ENCODE data around the gene AUNIP.
A peak's percentile ranks its signal among the peaks of the same experiment; 100 is the strongest.

Gene AUNIP

DNA sequence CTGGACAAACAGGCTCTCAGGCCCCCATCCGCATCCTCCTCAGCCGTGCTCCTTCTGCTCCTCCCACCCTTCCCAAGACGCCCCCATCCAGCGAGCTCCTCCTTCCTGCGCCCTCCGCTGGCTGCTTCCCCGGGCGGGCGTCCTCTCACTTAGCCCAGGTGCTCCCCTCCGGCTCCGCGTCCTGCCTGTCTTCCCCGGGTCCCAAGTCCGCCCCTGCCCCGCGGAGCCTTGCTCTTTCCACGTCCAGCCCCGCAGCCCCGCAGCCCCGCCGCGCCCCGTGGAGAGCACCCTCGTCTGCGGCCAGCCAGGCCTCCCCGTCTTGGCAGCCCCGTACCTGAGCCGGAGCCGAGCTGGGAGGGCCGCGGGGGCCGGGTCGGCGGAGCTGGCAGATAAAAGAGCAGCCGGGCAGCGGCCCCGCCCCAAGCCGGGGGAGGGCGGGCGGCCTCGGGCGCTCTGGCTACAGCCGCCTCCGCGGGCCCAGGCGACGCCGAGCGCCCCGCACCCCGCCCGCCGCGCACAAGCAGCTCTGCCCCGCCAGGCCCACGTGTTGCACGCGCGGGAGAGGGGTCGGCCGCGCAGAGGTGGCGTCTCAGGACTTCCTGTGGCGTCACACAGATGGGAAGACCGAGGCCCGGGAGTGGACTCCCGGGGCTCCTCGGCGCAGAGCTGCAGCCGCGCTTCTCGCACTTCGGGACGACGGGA, 16.0 kb upstream of the AUNIP start, which contains the start of gene PAQR7:
TSS of gene PAQR7 (minus strand) at position 555 of the 702 bp plus-strand sequence. CDS start 11,869 bp downstream, outside the sequence.
- peak within 1 kb of the TSS; percentile 80 for H2AK5ac ChIP-seq (ENCODE audit: low read length)
- peak within 1 kb of the TSS; percentile 63 for H4K12ac ChIP-seq (ENCODE audit: low read depth, low read length)
- H2BK12ac ChIP-seq (ENCODE audit: low read length), result peak within 1 kb of the TSS; percentile 85
- H3K14ac ChIP-seq (ENCODE audit: low read length), result peak within 1 kb of the TSS; percentile 84
- peaks cover 29% of the 10 kb centered on the region for H3K79me1 ChIP-seq (ENCODE audit: low read length)
- peak within 1 kb of the TSS; percentile 78 for H3K4me2 ChIP-seq (ENCODE audit: low read length)
- no peaks in the 10 kb centered on the region for H3K27me3 ChIP-seq (ENCODE audit: insufficient read depth, low read length)
- peak within 1 kb of the TSS; percentile 83 for H2AFZ ChIP-seq (ENCODE audit: insufficient read depth, low read length, poor library complexity)
- peaks cover 12% of the 10 kb centered on the region for H3K79me2 ChIP-seq (ENCODE audit: control insufficient read depth, insufficient read depth, low read length, poor library complexity)
- H3K4me1 ChIP-seq (ENCODE audit: control insufficient read depth in 1 of 2, insufficient read depth in 2 of 2, low read length in 2 of 2), result peaks cover 27 to 42% of the 10 kb centered on the region in 2 experiments
- H3K18ac ChIP-seq (ENCODE audit: low read length), result peak within 1 kb of the TSS; percentile 82
- H4K91ac ChIP-seq (ENCODE audit: low read depth, low read length), result peak within 1 kb of the TSS; percentile 87
- no peak within 1 kb of the TSS for H3K23ac ChIP-seq (ENCODE audit: low read length)
- H3K9me3 ChIP-seq (ENCODE audit: insufficient read depth, low read depth, low read length), result no peaks in the 10 kb centered on the region
- H2BK120ac ChIP-seq (ENCODE audit: insufficient read depth, low read length, poor library complexity), result peak within 1 kb of the TSS; percentile 81
- H3K4ac ChIP-seq (ENCODE audit: low read depth, low read length), result peak within 1 kb of the TSS; percentile 63
- no CpG with 5 or more reads among the region's 75 CpGs for WGBS (ENCODE audit: extremely low coverage, insufficient coverage, insufficient read length)
- H3K36me3 ChIP-seq (ENCODE audit: control insufficient read depth in 1 of 2, insufficient read depth in 2 of 2, low read length in 2 of 2), result peaks cover 1 to 3% of the 10 kb centered on the region in 2 experiments
- peak within 1 kb of the TSS; percentile 90 for H3K27ac ChIP-seq (ENCODE audit: low read depth, low read length)
- DNase-seq, result peak; percentile 49 to 75
- H2BK5ac ChIP-seq (ENCODE audit: low read depth, low read length, poor library complexity), result peak within 1 kb of the TSS; percentile 58
- H3K9ac ChIP-seq (ENCODE audit: low read length), result peak within 1 kb of the TSS; percentile 62
- H3K4me3 ChIP-seq (ENCODE audit: low read depth, low read length), result peak within 1 kb of the TSS; percentile 67
- H4K8ac ChIP-seq (ENCODE audit: low read depth, low read length), result peak within 1 kb of the TSS; percentile 80

DNA sequence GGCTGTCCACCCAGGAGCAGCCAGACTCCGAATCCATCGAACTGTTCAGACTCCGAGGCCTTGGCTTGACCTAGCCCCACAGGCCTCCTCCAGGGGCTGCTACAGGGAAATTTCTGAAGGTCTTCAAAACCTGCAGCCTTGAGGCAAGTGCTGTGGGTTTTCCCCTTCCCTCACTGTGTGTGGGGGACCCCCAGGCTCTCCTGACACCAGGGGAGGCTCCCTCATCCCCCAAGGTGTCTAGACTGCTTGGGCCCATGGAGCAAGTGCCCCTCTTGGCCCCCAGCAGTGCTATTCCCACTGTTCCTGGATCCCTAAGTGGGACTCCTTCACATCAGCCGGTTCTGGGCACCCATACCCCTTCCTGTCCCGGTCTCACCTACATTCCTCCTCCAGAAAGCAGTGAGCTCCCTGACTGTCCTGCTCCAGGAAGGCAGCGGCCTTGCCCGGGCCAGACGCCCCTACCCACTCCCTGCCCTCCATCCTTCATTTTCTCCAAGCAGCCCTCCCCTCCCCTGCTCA, 15.4 kb upstream of the AUNIP start:
- H2BK12ac ChIP-seq (ENCODE audit: low read length), result peak overlapping the region; percentile 85
- peak overlapping the region; percentile 73 for H4K8ac ChIP-seq (ENCODE audit: low read depth, low read length)
- peak overlapping the region; percentile 67 for H3K4me3 ChIP-seq (ENCODE audit: low read depth, low read length)
- no peak overlapping the region for H3K23ac ChIP-seq (ENCODE audit: low read length)
- H3K4me1 ChIP-seq (ENCODE audit: control insufficient read depth in 1 of 2, insufficient read depth in 2 of 2, low read length in 2 of 2), result peaks cover 21 to 36% of the 10 kb centered on the region in 2 experiments
- H3K79me1 ChIP-seq (ENCODE audit: low read length), result peaks cover 24% of the 10 kb centered on the region
- peak overlapping the region; percentile 82 for H3K18ac ChIP-seq (ENCODE audit: low read length)
- peak overlapping the region; percentile 52 for H3K9ac ChIP-seq (ENCODE audit: low read length)
- H4K12ac ChIP-seq (ENCODE audit: low read depth, low read length), result peak overlapping the region; percentile 63
- peak overlapping the region; percentile 90 for H3K27ac ChIP-seq (ENCODE audit: low read depth, low read length)
- peaks cover 6 to 7% of the 10 kb centered on the region in 2 experiments for H3K36me3 ChIP-seq (ENCODE audit: control insufficient read depth in 1 of 2, insufficient read depth in 2 of 2, low read length in 2 of 2)
- H3K79me2 ChIP-seq (ENCODE audit: control insufficient read depth, insufficient read depth, low read length, poor library complexity), result peaks cover 12% of the 10 kb centered on the region
- H3K27me3 ChIP-seq (ENCODE audit: insufficient read depth, low read length), result no peaks in the 10 kb centered on the region
- peak overlapping the region; percentile 87 for H4K91ac ChIP-seq (ENCODE audit: low read depth, low read length)
- H2AFZ ChIP-seq (ENCODE audit: insufficient read depth, low read length, poor library complexity), result peak overlapping the region; percentile 50
- peak overlapping the region; percentile 80 for H2AK5ac ChIP-seq (ENCODE audit: low read length)
- H2BK120ac ChIP-seq (ENCODE audit: insufficient read depth, low read length, poor library complexity), result peak overlapping the region; percentile 81
- peak overlapping the region; percentile 84 for H3K14ac ChIP-seq (ENCODE audit: low read length)
- peak overlapping the region; percentile 58 for H2BK5ac ChIP-seq (ENCODE audit: low read depth, low read length, poor library complexity)
- peak overlapping the region; percentile 63 for H3K4ac ChIP-seq (ENCODE audit: low read depth, low read length)
- DNase-seq, result no peak
- no peaks in the 10 kb centered on the region for H3K9me3 ChIP-seq (ENCODE audit: insufficient read depth, low read depth, low read length)
- WGBS (ENCODE audit: extremely low coverage, insufficient coverage, insufficient read length), result no CpG with 5 or more reads among the region's 8 CpGs
- peak overlapping the region; percentile 78 for H3K4me2 ChIP-seq (ENCODE audit: low read length)

DNA sequence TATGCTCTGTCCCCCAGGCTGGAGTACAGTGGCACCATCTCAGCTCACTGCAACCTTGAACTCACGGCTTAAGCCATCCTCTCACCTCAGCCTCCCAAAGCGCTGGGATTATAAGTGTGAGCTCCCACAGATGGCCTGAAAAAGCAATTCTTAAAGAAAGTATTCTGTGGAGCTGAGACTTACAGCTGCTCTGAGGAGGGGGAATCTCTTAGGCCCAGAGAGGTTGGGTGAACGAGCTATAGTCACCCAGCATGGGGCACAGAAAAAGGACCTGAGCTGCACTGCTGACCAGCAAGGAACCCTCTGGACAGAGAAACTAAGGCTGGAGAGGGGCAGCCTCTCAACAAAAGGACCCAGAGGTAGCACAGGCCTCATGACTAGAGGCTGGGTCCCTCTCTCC, 15.0 kb upstream of the AUNIP start:
- H3K9me3 ChIP-seq (ENCODE audit: insufficient read depth, low read depth, low read length), result no peaks in the 10 kb centered on the region
- no peak overlapping the region for H3K9ac ChIP-seq (ENCODE audit: low read length)
- no peak overlapping the region for H3K4me3 ChIP-seq (ENCODE audit: low read depth, low read length)
- no peak overlapping the region for H3K23ac ChIP-seq (ENCODE audit: low read length)
- H3K14ac ChIP-seq (ENCODE audit: low read length), result peak overlapping the region; percentile 84
- peak overlapping the region; percentile 85 for H2BK12ac ChIP-seq (ENCODE audit: low read length)
- H3K79me1 ChIP-seq (ENCODE audit: low read length), result peaks cover 21% of the 10 kb centered on the region
- H3K4ac ChIP-seq (ENCODE audit: low read depth, low read length), result peak overlapping the region; percentile 63
- H2AFZ ChIP-seq (ENCODE audit: insufficient read depth, low read length, poor library complexity), result no peak overlapping the region
- peaks cover 12% of the 10 kb centered on the region for H3K79me2 ChIP-seq (ENCODE audit: control insufficient read depth, insufficient read depth, low read length, poor library complexity)
- peak overlapping the region; percentile 80 for H2AK5ac ChIP-seq (ENCODE audit: low read length)
- H2BK5ac ChIP-seq (ENCODE audit: low read depth, low read length, poor library complexity), result peak overlapping the region; percentile 58
- peak overlapping the region; percentile 78 for H3K4me2 ChIP-seq (ENCODE audit: low read length)
- H3K4me1 ChIP-seq (ENCODE audit: control insufficient read depth in 1 of 2, insufficient read depth in 2 of 2, low read length in 2 of 2), result peaks cover 17 to 31% of the 10 kb centered on the region in 2 experiments
- H3K18ac ChIP-seq (ENCODE audit: low read length), result peak overlapping the region; percentile 82
- H2BK120ac ChIP-seq (ENCODE audit: insufficient read depth, low read length, poor library complexity), result peak overlapping the region; percentile 81
- H4K91ac ChIP-seq (ENCODE audit: low read depth, low read length), result peak overlapping the region; percentile 87
- no peak for DNase-seq
- H3K27ac ChIP-seq (ENCODE audit: low read depth, low read length), result peak overlapping the region; percentile 90
- no CpG with 5 or more reads among the region's 3 CpGs for WGBS (ENCODE audit: extremely low coverage, insufficient coverage, insufficient read length)
- H4K12ac ChIP-seq (ENCODE audit: low read depth, low read length), result peak overlapping the region; percentile 63
- peak overlapping the region; percentile 73 for H4K8ac ChIP-seq (ENCODE audit: low read depth, low read length)
- H3K27me3 ChIP-seq (ENCODE audit: insufficient read depth, low read length), result no peaks in the 10 kb centered on the region
- peaks cover 9 to 10% of the 10 kb centered on the region in 2 experiments for H3K36me3 ChIP-seq (ENCODE audit: control insufficient read depth in 1 of 2, insufficient read depth in 2 of 2, low read length in 2 of 2)

GRCh38 chr1:25873120-25873519, 13.9 kb upstream of the AUNIP start:
- Histone ChIP-seq H3K4me3 (ENCODE audit: low read depth, low read length) (no peak overlapping the region), H3K27me3 (ENCODE audit: insufficient read depth, low read length) (no peaks in the 10 kb centered on the region), H3K23ac (ENCODE audit: low read length) (no peak overlapping the region), H3K9me3 (ENCODE audit: insufficient read depth, low read depth, low read length) (no peaks in the 10 kb centered on the region), H3K18ac (ENCODE audit: low read length) (no peak overlapping the region), H3K14ac (ENCODE audit: low read length) (no peak overlapping the region), H2BK12ac (ENCODE audit: low read length) (no peak overlapping the region), H3K9ac (ENCODE audit: low read length) (no peak overlapping the region), H2BK5ac (ENCODE audit: low read depth, low read length, poor library complexity) (no peak overlapping the region), H4K91ac (ENCODE audit: low read depth, low read length) (no peak overlapping the region), H3K4me2 (ENCODE audit: low read length) (no peak overlapping the region), H3K36me3 (ENCODE audit: control insufficient read depth in 1 of 2, insufficient read depth in 2 of 2, low read length in 2 of 2) (peaks cover 9 to 13% of the 10 kb centered on the region in 2 experiments), H2BK120ac (ENCODE audit: insufficient read depth, low read length, poor library complexity) (no peak overlapping the region), H2AFZ (ENCODE audit: insufficient read depth, low read length, poor library complexity) (no peak overlapping the region), H4K8ac (ENCODE audit: low read depth, low read length) (no peak overlapping the region), H3K4ac (ENCODE audit: low read depth, low read length) (peak overlapping the region; percentile 34), H3K27ac (ENCODE audit: low read depth, low read length) (no peak overlapping the region), H3K79me1 (ENCODE audit: low read length) (peaks cover 19% of the 10 kb centered on the region), H3K4me1 (ENCODE audit: control insufficient read depth in 1 of 2, insufficient read depth in 2 of 2, low read length in 2 of 2) (peaks cover 17 to 24% of the 10 kb centered on the region in 2 experiments), H2AK5ac (ENCODE audit: low read length) (no peak overlapping the region), H4K12ac (ENCODE audit: low read depth, low read length) (no peak overlapping the region), H3K79me2 (ENCODE audit: control insufficient read depth, insufficient read depth, low read length, poor library complexity) (peaks cover 12% of the 10 kb centered on the region)
- WGBS (ENCODE audit: extremely low coverage, insufficient coverage, insufficient read length), result no CpG with 5 or more reads among the region's 3 CpGs
- DNase-seq, result no peak
